GM12878 (cell line): ENCODE measurements around the gene KCNMB2. TPM values are rescaled to one million over a fixed set of nuclear protein-coding genes. Genes with fewer than 3 reads are reported as not detected.
A peak's percentile ranks its signal among the peaks of the same experiment; 100 is the strongest.
"Not testable (repeated sequence)": the region's sequence is repeated elsewhere in the genome, so short reads cannot be mapped to it uniquely, and the experiment has no call there.

Experiments used
- ATAC-seq: fragments of 200-7000 bp; cut with Tn5 transposase; 3 replicates; pipeline ENCODE4 v1.9.1; 2020; ENCODE audit warnings: mild to moderate bottlenecking, moderate library complexity
- BruUV-seq: library from RNA; stranded (reverse); fragments of 400-500 nt; replicated peaks from 2 replicates; lab custom pipeline; 2021; lab: Mats Ljungman, UMichigan
- CTCF ChIA-PET: fragments of 300-600 bp; sonication (Branson Sonifier 250); formaldehyde crosslinking; extraction: SDS; loops from one replicate; lab custom pipeline; 2021; ENCODE audit warnings: inconsistent platforms; lab: Yijun Ruan, JAX
- POLR2A ChIA-PET: fragments of 350-600 bp; formaldehyde crosslinking; extraction: SDS; loops from one replicate; lab custom pipeline; 2021; ENCODE audit warnings: inconsistent platforms; lab: Charles Lee
- RAD21 ChIA-PET: fragments of 300-600 bp; sonication (Branson Sonifier 250); formaldehyde crosslinking; loops from one replicate; lab custom pipeline; 2023; ENCODE audit warnings: antibody characterized with exemption; ENCODE audit not compliant: unreplicated experiment; lab: Charles Lee
- SMC1A ChIA-PET: fragments of 300-600 bp; sonication (Branson Sonifier 250); formaldehyde crosslinking; loops from one replicate; lab custom pipeline; 2023; ENCODE audit not compliant: unreplicated experiment, uncharacterized antibody; lab: Charles Lee
- DNase-seq: peaks from one replicate; pipeline ENCODE4 v3.0.0-alpha.2; 2011; ENCODE audit warnings: low read depth, low spot score
- FAIRE-seq: peaks from 3 replicates; lab custom pipeline; 2011; peaks lifted over from hg19 to GRCh38; lab: Jason Lieb, UNC
- H2AFZ ChIP-seq: 2 replicates; pipeline ENCODE4 v1.6.0; 2011; ENCODE audit warnings: low read depth, low read length, control low read depth; ENCODE audit not compliant: control insufficient read depth
- H3K27ac ChIP-seq: 2 replicates; pipeline ENCODE4 v1.5.1; 2011; ENCODE audit warnings: control low read depth; ENCODE audit not compliant: control insufficient read depth, insufficient read depth
- H3K27me3 ChIP-seq, 2 experiments: replicated peaks in 1 of 2; 2 replicates each; pipeline versions ENCODE4 v1.6.0 to v1.6.1; 2011; ENCODE audit warnings: low read length in 1 of 2; ENCODE audit not compliant: control insufficient read depth in 2 of 2, insufficient read depth in 2 of 2
- H3K36me3 ChIP-seq, 2 experiments: 2 replicates each; pipeline ENCODE4 v1.5.1; 2011; ENCODE audit warnings: low read length in 1 of 2; ENCODE audit not compliant: control insufficient read depth in 2 of 2, insufficient read depth in 2 of 2
- H3K4me1 ChIP-seq: 2 replicates; pipeline ENCODE4 v1.6.1; 2011; ENCODE audit warnings: mild to moderate bottlenecking, low read length, moderate library complexity, mixed read lengths; ENCODE audit not compliant: control insufficient read depth, insufficient read depth
- H3K4me2 ChIP-seq: 2 replicates; pipeline ENCODE4 v1.6.0; 2011; ENCODE audit warnings: control low read depth; ENCODE audit not compliant: control insufficient read depth, insufficient read depth
- H3K4me3 ChIP-seq: fragments of 200-600 bp; sonication (generic); 2 replicates; pipeline ENCODE4 v1.5.1; 2016
- H3K79me2 ChIP-seq: 2 replicates; pipeline ENCODE4 v1.6.0; 2011; ENCODE audit warnings: low read length; ENCODE audit not compliant: control insufficient read depth, insufficient read depth
- H3K9ac ChIP-seq: 2 replicates; pipeline ENCODE4 v1.8.0; 2011; ENCODE audit warnings: low read length, control low read depth, mixed read lengths; ENCODE audit not compliant: control insufficient read depth, insufficient read depth
- H3K9me3 ChIP-seq: replicated peaks from 3 replicates; pipeline ENCODE4 v1.5.1; 2011; ENCODE audit warnings: mild to moderate bottlenecking, low read length; ENCODE audit not compliant: control insufficient read depth, insufficient read depth
- H4K20me1 ChIP-seq: 2 replicates; pipeline ENCODE4 v1.6.0; 2011; ENCODE audit not compliant: control insufficient read depth, insufficient read depth
- ESRRA ChIP-seq: IDR thresholded peaks from 2 replicates; pipeline ENCODE4 v1.6.1; 2012; ENCODE audit warnings: mild to moderate bottlenecking, low read length, improper control_type of control experiment
- HSF1 ChIP-seq: fragments of 150-350 bp; IDR thresholded peaks from 2 replicates; pipeline ENCODE4 v1.6.1; 2014; ENCODE audit warnings: mild to moderate bottlenecking, low read depth, low read length
- NFXL1 ChIP-seq: fragments of 450-650 bp; IDR thresholded peaks from 2 replicates; pipeline ENCODE4 v1.6.1; 2017; ENCODE audit warnings: antibody characterized with exemption, mild to moderate bottlenecking, borderline replicate concordance
- NR2F1 ChIP-seq: fragments of 450-650 bp; conservative IDR thresholded peaks from 2 replicates; pipeline ENCODE4 v1.6.1; 2017; ENCODE audit warnings: mild to moderate bottlenecking
- RAD51 ChIP-seq: fragments of 450-650 bp; IDR thresholded peaks from 2 replicates; pipeline ENCODE4 v1.6.1; 2016; ENCODE audit warnings: moderate library complexity, mild to moderate bottlenecking, inconsistent platforms
- SUPT20H ChIP-seq: IDR thresholded peaks from 2 replicates; pipeline ENCODE4 v1.6.1; 2011; ENCODE audit warnings: low read depth, mild to moderate bottlenecking, low read length, moderate library complexity, borderline replicate concordance; ENCODE audit not compliant: control insufficient read depth
- TBL1XR1 ChIP-seq: IDR thresholded peaks from 2 replicates; pipeline ENCODE4 v1.6.1; 2012; ENCODE audit warnings: low read depth, low read length, improper control_type of control experiment
- ZNF384 ChIP-seq: IDR thresholded peaks from 2 replicates; pipeline ENCODE4 v1.6.1; 2012; ENCODE audit warnings: low read depth, mild to moderate bottlenecking, low read length, improper control_type of control experiment, borderline replicate concordance
- WGBS: methylation state at CpG from one replicate; pipeline ENCODE4 v1.1.6; 2016; ENCODE audit warnings: low lambda C conversion rate; ENCODE audit not compliant: insufficient replicate concordance, insufficient coverage; ENCODE audit errors: missing lambda C conversion rate; 5-methylcytosine and 5-hydroxymethylcytosine counted together
- in situ Hi-C: fragments of 300-500 bp; cut with MboI; formaldehyde crosslinking; loops from 9 replicates; pipeline ENCODE4 v1.14.3; 2018; ENCODE audit warnings: mixed read lengths
- intact Hi-C: fragments of 100-400 bp; cut with micrococcal nuclease; formaldehyde crosslinking; loops from one replicate; pipeline ENCODE4 v1.14.2; 2022; ENCODE audit not compliant: unreplicated experiment
- polyA plus RNA-seq, 11 experiments: library from polyadenylated mRNA; depleted of rRNA in 4 of 11; unstranded in 6 of 11; stranded (reverse) in 5 of 11; fragments of >200 nt; fragmentation: Nextera tagmentation in 4 of 11; fragmentation: Illumina TruSeq in 1 of 11; extraction: Ambion mirVana in 4 of 11; extraction: Trizol in 1 of 11; gene quantifications; 1 replicate in 1 of 11; 2 replicates in 10 of 11; pipeline versions ENCODE4 v1.2.1 to v1.2.3, GENCODE V29; 2011 to 2016; ENCODE audit warnings: inconsistent platforms in 2 of 11, missing spikeins in 2 of 11, low read depth in 1 of 11
- total RNA-seq, 4 experiments: library from RNA; depleted of rRNA in 3 of 4; stranded (reverse); fragments of >200 nt in 3 of 4; fragmentation: Illumina TruSeq in 1 of 4; extraction: Trizol in 1 of 4; gene quantifications; 2 replicates each; pipeline versions ENCODE4 v1.2.1 to v1.2.3, GENCODE V29; 2013 to 2021

Gene KCNMB2
- total and polyA plus RNA-seq, 10 of the 15 experiments (the other 5 are each of a cell fraction or from before 2014, with no cell fraction given) = 0.22 to 18.8 (median 11.0) TPM

DNA sequence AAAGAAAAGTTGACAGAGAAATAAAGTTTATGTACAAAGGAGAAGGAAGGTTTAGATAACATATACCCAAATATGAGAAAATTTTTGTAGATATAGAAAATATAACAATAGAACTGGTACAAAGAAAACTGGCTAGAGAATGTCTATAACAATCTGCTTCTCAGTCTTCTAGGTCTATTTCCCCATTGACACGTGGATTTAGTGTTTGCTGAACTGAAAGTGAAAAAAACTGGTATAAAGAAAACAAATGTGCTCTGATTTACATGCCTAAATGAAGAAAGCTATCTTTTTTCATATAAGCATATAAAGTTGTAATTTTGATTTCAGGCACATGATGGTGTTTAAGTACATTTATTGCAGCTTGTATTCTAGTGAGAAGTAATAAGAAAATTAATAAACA lies 9.8 kb downstream of the KCNMB2 start (continued):
- TF ChIP-seq RAD51 (0 out of 2 replicates have a peak, but pooled peaks have one; percentile 23), NFXL1 (no peak), ESRRA (no peak), TBL1XR1 (no peak), ZNF384 (peak; percentile 12; the same call in 1 of the 2 replicates), SUPT20H (no peak), HSF1 (no peak), NR2F1 (no peak)

GRCh38 chr3:178549426-178549825 lies 13.2 kb downstream of the KCNMB2 start:
- H3K36me3 ChIP-seq, DNase-seq, H3K4me3 ChIP-seq, intact Hi-C loops, H2AFZ ChIP-seq, H3K27me3 ChIP-seq, ATAC-seq, H4K20me1 ChIP-seq, in situ Hi-C loops, CTCF ChIA-PET, H3K9ac ChIP-seq, BruUV-seq, H3K27ac ChIP-seq, H3K4me2 ChIP-seq, FAIRE-seq, POLR2A ChIA-PET, H3K9me3 ChIP-seq: not testable (repeated sequence)
- peaks cover 21% of the 10 kb centered on the region for H3K4me1 ChIP-seq
- ChIA-PET RAD21 (interaction anchor here (1.0 kb wide), 1 partner anchor 30 kb away, joined by 3 read pairs; no protein-coding TSS in a partner anchor), SMC1A (interaction anchor here (0.9 to 1.1 kb wide), 2 partner anchors 44 to 95 kb away, joined by 3 to 5 read pairs; no protein-coding TSS in a partner anchor)
- H3K79me2 ChIP-seq = peaks cover 35% of the 10 kb centered on the region
- 89% methylated on average over 3 of the region's 3 CpGs for WGBS
